Fibroblast of villous mesenchyme (primary cell): ENCODE data around the gene ASS1. TPM values are rescaled to one million over a fixed set of nuclear protein-coding genes. Genes with fewer than 3 reads are reported as not detected.

Source experiments
- DNase-seq: peaks from one replicate; pipeline ENCODE4 v3.0.0-alpha.2; 2010; ENCODE audit warnings: low read depth
- H3K4me3 ChIP-seq: 2 replicates; pipeline ENCODE4 v1.5.1; 2011; ENCODE audit warnings: low read depth, mild to moderate bottlenecking, low read length
- CTCF ChIP-seq: IDR thresholded peaks from 2 replicates; pipeline ENCODE4 v1.5.1; 2012; ENCODE audit warnings: low read depth, mild to moderate bottlenecking, low read length; ENCODE audit not compliant: insufficient read depth
- total RNA-seq: library from RNA; depleted of rRNA; stranded (reverse); fragments of >200 nt; gene quantifications from 2 replicates; pipeline ENCODE4 v1.2.3, GENCODE V29; 2012

The ASS1 gene
- total RNA-seq, 1 donor, result 230 TPM

GRCh38 chr9:130473566-130473965 lies 28.8 kb downstream of the ASS1 start:
- TF ChIP-seq CTCF, result no peak
- no peak overlapping the region for H3K4me3 ChIP-seq
- DNase-seq, result no peak

- TF ChIP-seq CTCF, result no peak
- DNase-seq, result no peak
- no peak overlapping the region for H3K4me3 ChIP-seq
Observed at GRCh38 chr9:130474106-130474505, 29.3 kb downstream of the ASS1 start.

DNA sequence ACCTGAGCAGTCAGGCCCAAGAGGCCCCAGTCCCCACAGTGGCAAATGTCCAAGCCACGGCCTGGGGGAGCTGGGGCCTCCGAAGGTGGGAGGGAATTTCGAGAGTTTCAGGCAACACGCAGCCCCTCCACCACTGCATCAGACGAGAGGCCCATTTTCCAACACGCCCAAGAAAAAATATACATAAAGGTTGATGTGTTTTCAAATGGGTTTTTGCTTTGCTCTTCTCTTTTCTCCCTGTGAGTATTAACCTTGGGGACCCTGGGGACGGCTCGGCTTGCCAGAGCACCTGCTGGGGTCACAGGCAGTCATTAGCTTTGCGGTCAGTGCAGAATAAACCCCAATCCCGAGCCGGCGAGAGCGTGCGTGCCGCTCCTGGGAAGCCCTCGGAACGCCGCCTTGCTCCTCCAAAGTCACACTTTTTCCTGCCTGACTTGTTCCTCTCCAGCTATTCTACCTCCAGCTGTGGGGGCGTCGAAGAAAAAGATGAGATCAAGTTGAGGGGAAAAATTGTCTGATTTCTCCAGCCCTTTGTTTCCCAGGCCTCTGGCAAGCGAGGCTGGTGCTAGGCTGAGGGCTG lies 31.5 kb downstream of the ASS1 start:
- no peak overlapping the region for H3K4me3 ChIP-seq
- no peak for DNase-seq
- no peak for TF ChIP-seq CTCF

GRCh38 chr9:130477564-130477963 lies 32.8 kb downstream of the ASS1 start:
- H3K4me3 ChIP-seq, result no peak overlapping the region
- no peak for TF ChIP-seq CTCF
- DNase-seq, result no peak

- no peak for DNase-seq
- TF ChIP-seq CTCF, result no peak
- H3K4me3 ChIP-seq, result no peak overlapping the region
Observed at GRCh38 chr9:130478152-130478551, 33.4 kb downstream of the ASS1 start.

DNA sequence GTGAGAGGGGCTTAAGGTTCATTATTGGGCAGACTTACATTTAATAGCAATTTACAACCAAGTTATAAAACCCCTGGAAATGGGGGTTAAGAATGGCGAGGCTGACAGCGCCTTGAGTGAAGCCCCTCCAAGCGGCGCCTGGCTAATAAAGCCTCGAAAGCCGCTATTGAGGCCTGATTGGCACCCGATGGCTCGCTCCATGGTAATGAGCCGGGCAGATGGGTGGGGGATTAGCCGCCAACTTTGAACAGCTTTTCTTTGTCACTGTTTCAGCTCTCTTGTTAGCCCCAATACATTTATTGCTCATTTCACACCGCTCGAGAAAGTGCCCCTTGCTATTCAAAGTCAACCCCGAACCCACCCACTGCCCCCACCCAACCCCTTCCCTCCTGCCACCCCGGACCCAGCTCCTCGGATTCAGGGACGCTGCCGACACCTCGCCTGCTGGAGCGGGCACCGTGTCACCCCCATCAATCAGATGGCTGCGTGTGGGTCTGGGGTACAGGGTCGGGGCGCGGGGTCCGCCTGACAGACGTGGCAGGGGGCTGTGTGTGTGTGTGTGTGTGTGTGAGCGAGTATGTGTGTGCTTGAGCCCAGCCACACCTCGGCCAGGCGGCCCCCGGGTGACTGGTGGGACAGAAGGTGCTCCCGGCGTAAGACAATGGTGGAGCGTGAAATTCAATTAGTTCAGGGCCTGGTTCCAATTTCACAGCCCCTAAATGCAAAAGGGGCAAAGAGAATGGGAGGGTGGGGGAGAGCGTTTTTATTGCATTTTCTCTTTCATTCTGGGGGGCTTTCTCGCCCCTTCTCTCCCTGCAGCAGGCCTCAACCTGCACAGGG lies 34.2 kb downstream of the ASS1 start:
- TF ChIP-seq CTCF, result no peak
- H3K4me3 ChIP-seq, result no peak overlapping the region
- no peak for DNase-seq
